ENCODE data around the gene MSH3.

MSH3 gene

DNA sequence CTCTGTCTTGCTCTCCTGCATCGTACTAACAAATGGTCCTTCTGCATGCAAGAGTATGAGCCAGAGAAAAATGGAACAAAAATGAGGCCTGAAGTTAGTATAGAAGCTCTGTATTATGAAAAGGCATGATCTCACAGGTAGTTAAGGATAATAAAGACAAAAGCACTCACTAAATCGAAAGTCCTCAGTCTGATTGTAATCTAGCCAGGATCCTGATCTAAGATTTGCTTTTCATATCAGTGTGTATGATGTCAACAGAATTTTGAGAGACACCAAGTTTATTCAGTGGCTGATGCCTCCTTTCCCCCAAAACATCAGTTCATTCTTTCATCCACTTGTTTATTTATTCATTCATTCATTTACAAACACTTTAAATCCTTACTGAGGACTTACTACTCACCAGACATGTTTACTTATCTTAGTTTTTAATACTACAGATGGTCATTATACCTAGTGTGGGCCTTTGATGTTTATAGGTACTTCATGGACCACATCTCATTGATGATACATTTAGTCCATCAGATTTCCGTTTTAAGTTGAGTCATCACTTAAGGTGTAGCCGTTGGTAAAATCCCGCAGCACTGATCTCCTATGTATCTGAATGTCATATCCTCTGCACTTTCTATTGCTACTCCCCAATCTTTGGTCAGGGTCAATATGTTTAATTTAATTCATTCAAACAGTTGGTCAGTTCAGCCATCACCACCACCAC lies 105.6 kb downstream of the MSH3 start:
- H3K4me2 ChIP-seq (ENCODE audit: low read depth, low read length) = no peak overlapping the region
- no peaks in the 10 kb centered on the region for H3K27me3 ChIP-seq (replicated peaks; ENCODE audit: insufficient read depth, low read length)
- H3K4me1 ChIP-seq (ENCODE audit: low read length) = peaks cover 16% of the 10 kb centered on the region
- 0 out of 2 replicates have a peak, but pooled peaks cover 4% of the 10 kb centered on the region for H4K20me1 ChIP-seq (ENCODE audit: insufficient read depth, low read length)
- H3F3A ChIP-seq (ENCODE audit: insufficient read depth, low read length) = peaks cover 6% of the 10 kb centered on the region
- H3K9me3 ChIP-seq (replicated peaks; ENCODE audit: insufficient read depth, low read length) = no peaks in the 10 kb centered on the region
- H3K9me2 ChIP-seq (replicated peaks; ENCODE audit: insufficient read depth, low read length) = no peaks in the 10 kb centered on the region
- no peaks in the 10 kb centered on the region for H3K36me3 ChIP-seq (replicated peaks; ENCODE audit: insufficient read depth, low read length)
- no peak overlapping the region for H3K9ac ChIP-seq (ENCODE audit: low read length)
- H2AFZ ChIP-seq (ENCODE audit: low read length) = no peak overlapping the region
- no peaks in the 10 kb centered on the region for H3K79me2 ChIP-seq (ENCODE audit: low read length)
- no peak for DNase-seq
- H3K4me3 ChIP-seq (ENCODE audit: low read length) = no peak overlapping the region
- TF ChIP-seq, protein P1, sequence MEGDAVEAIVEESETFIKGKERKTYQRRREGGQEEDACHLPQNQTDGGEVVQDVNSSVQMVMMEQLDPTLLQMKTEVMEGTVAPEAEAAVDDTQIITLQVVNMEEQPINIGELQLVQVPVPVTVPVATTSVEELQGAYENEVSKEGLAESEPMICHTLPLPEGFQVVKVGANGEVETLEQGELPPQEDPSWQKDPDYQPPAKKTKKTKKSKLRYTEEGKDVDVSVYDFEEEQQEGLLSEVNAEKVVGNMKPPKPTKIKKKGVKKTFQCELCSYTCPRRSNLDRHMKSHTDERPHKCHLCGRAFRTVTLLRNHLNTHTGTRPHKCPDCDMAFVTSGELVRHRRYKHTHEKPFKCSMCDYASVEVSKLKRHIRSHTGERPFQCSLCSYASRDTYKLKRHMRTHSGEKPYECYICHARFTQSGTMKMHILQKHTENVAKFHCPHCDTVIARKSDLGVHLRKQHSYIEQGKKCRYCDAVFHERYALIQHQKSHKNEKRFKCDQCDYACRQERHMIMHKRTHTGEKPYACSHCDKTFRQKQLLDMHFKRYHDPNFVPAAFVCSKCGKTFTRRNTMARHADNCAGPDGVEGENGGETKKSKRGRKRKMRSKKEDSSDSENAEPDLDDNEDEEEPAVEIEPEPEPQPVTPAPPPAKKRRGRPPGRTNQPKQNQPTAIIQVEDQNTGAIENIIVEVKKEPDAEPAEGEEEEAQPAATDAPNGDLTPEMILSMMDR (IDR thresholded peaks at IDR 0.05; ENCODE audit: low read length) = no peak
- TF ChIP-seq EZH2 (optimal IDR thresholded peaks at IDR 0.05; ENCODE audit: low read depth, low read length) (no peak), EZH2phosphoT487 (IDR thresholded peaks at IDR 0.05; ENCODE audit: low read length) (no peak)
- no peak overlapping the region for H3K27ac ChIP-seq (ENCODE audit: low read length)

DNA sequence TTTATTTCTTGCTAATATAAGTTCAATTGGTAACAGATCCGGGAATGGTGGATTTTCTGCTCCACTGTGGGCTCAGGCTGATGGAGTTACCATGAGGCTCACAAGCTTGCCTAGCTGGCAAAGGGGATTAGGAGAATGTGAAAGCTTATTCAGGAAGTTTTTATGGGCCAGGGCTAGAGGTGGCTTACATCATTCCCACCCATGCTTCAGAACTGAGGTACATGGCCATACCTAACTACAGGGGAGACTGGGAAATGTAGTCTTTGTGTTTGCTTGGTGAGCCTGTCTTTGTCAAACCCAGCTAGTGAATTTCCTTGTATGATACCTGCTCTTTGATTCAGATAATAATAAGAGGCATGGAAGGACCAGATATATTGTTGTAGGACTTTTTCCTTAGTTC lies 106.2 kb downstream of the MSH3 start:
- no peaks in the 10 kb centered on the region for H3K27me3 ChIP-seq (replicated peaks; ENCODE audit: insufficient read depth, low read length)
- TF ChIP-seq, protein P1 (IDR thresholded peaks at IDR 0.05; ENCODE audit: low read length) = no peak
- TF ChIP-seq EZH2phosphoT487 (IDR thresholded peaks at IDR 0.05; ENCODE audit: low read length) = no peak
- no peak for TF ChIP-seq EZH2 (optimal IDR thresholded peaks at IDR 0.05; ENCODE audit: low read depth, low read length)
- no peaks in the 10 kb centered on the region for H4K20me1 ChIP-seq (ENCODE audit: insufficient read depth, low read length)
- H3K27ac ChIP-seq (ENCODE audit: low read length) = no peak overlapping the region
- no peak for DNase-seq
- H3K4me1 ChIP-seq (ENCODE audit: low read length) = peaks cover 10% of the 10 kb centered on the region
- no peaks in the 10 kb centered on the region for H3K36me3 ChIP-seq (replicated peaks; ENCODE audit: insufficient read depth, low read length)
- no peaks in the 10 kb centered on the region for H3K79me2 ChIP-seq (ENCODE audit: low read length)
- H3K4me3 ChIP-seq (ENCODE audit: low read length) = no peak overlapping the region
- H3K9me3 ChIP-seq (replicated peaks; ENCODE audit: insufficient read depth, low read length) = no peaks in the 10 kb centered on the region
- H3K9me2 ChIP-seq (replicated peaks; ENCODE audit: insufficient read depth, low read length) = no peaks in the 10 kb centered on the region
- no peak overlapping the region for H3K4me2 ChIP-seq (ENCODE audit: low read depth, low read length)
- H2AFZ ChIP-seq (ENCODE audit: low read length) = no peak overlapping the region
- H3K9ac ChIP-seq (ENCODE audit: low read length) = no peak overlapping the region
- no peaks in the 10 kb centered on the region for H3F3A ChIP-seq (ENCODE audit: insufficient read depth, low read length)

DNA sequence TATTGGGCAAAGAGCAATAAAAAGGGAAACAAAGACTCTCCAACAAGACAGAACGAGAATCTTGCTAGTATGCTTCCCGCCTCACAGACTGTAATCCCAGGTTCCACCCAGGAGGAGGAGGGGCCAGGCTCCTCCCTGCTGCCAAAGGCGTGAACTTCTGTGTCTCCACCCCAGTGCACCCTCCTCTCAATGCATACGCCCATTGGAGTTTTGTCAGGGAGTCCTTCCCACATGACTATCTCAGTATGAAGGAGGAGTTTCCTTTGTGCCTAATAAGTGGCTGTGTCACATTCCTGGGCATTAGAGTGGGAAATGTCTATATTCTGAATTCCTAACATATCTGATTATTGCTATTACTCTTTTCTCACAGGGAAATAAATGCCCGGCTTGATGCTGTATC lies 106.7 kb downstream of the MSH3 start:
- Histone ChIP-seq H3K4me3 (ENCODE audit: low read length) (no peak overlapping the region), H2AFZ (ENCODE audit: low read length) (no peak overlapping the region), H3K4me1 (ENCODE audit: low read length) (peaks cover 7% of the 10 kb centered on the region), H3K27me3 (replicated peaks; ENCODE audit: insufficient read depth, low read length) (no peaks in the 10 kb centered on the region), H3K79me2 (ENCODE audit: low read length) (no peaks in the 10 kb centered on the region), H3K27ac (ENCODE audit: low read length) (no peak overlapping the region), H3F3A (ENCODE audit: insufficient read depth, low read length) (no peaks in the 10 kb centered on the region), H3K9me3 (replicated peaks; ENCODE audit: insufficient read depth, low read length) (no peaks in the 10 kb centered on the region), H4K20me1 (ENCODE audit: insufficient read depth, low read length) (no peaks in the 10 kb centered on the region), H3K4me2 (ENCODE audit: low read depth, low read length) (no peak overlapping the region), H3K36me3 (replicated peaks; ENCODE audit: insufficient read depth, low read length) (no peaks in the 10 kb centered on the region), H3K9ac (ENCODE audit: low read length) (no peak overlapping the region), H3K9me2 (replicated peaks; ENCODE audit: insufficient read depth, low read length) (no peaks in the 10 kb centered on the region)
- TF ChIP-seq EZH2phosphoT487 (IDR thresholded peaks at IDR 0.05; ENCODE audit: low read length) = no peak
- DNase-seq = no peak

DNA sequence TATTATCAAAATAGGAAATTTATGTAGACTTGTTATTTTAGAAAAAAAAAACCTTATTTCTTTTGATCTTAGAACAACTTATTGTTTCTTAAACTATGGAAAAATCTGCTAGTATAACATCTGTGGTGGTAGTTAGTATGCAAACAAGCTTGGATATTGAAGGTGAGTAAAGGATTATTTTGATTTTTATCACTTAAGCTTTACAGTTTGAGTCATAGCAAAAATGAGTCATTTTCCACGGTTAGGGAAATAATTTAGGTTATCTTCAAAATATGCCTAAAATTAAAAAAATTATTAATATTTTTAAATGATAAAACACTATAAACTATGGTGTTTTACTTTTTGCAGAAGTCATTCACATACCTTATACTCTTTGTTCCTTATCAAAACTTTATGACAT lies 107.5 kb downstream of the MSH3 start:
- Histone ChIP-seq H3F3A (ENCODE audit: insufficient read depth, low read length) (no peaks in the 10 kb centered on the region), H3K4me2 (ENCODE audit: low read depth, low read length) (no peak overlapping the region), H3K9me2 (replicated peaks; ENCODE audit: insufficient read depth, low read length) (no peaks in the 10 kb centered on the region), H3K4me3 (ENCODE audit: low read length) (no peak overlapping the region), H4K20me1 (ENCODE audit: insufficient read depth, low read length) (no peaks in the 10 kb centered on the region), H3K27me3 (replicated peaks; ENCODE audit: insufficient read depth, low read length) (no peaks in the 10 kb centered on the region), H3K9ac (ENCODE audit: low read length) (no peak overlapping the region), H2AFZ (ENCODE audit: low read length) (no peak overlapping the region), H3K9me3 (replicated peaks; ENCODE audit: insufficient read depth, low read length) (no peaks in the 10 kb centered on the region), H3K79me2 (ENCODE audit: low read length) (no peaks in the 10 kb centered on the region), H3K27ac (ENCODE audit: low read length) (no peak overlapping the region), H3K4me1 (ENCODE audit: low read length) (no peaks in the 10 kb centered on the region), H3K36me3 (replicated peaks; ENCODE audit: insufficient read depth, low read length) (no peaks in the 10 kb centered on the region)
- TF ChIP-seq, protein P1 (IDR thresholded peaks at IDR 0.05; ENCODE audit: low read length) = no peak
- TF ChIP-seq EZH2 (optimal IDR thresholded peaks at IDR 0.05; ENCODE audit: low read depth, low read length) (no peak), EZH2phosphoT487 (IDR thresholded peaks at IDR 0.05; ENCODE audit: low read length) (no peak)
- no peak for DNase-seq
